Body of pancreas (tissue), 4 donors: Measurements from ENCODE around the gene CD164. TPM values are rescaled to one million over a fixed set of nuclear protein-coding genes. Genes with fewer than 3 reads are reported as not detected.

Experiments used
- ATAC-seq: fragments of 150-250 bp; one replicate; pipeline ENCODE4 v1.9.1; 2016
- DNase-seq, 4 donors: peaks; one replicate each; pipeline ENCODE4 v3.0.0-alpha.2; 2019
- H3K27ac ChIP-seq, 4 donors: fragments of 200-600 bp; sonication (generic); 1 replicate in 3 of 4; 2 replicates in 1 of 4; pipeline versions ENCODE4 v1.5.1 to v1.6.1; 2016 to 2019; ENCODE audit warnings: mild to moderate bottlenecking in 1 of 4, mixed read lengths in 1 of 4, moderate library complexity in 1 of 4
- H3K27me3 ChIP-seq, 2 donors: fragments of 200-600 bp; sonication (generic); one replicate each; pipeline ENCODE4 v1.6.0; 2016; ENCODE audit warnings: mild to moderate bottlenecking in 1 of 2
- H3K36me3 ChIP-seq, 2 donors: fragments of 200-600 bp; sonication (generic); replicated peaks in 1 of 2; 2 replicates each; pipeline ENCODE4 v1.5.1; 2016; ENCODE audit warnings: low read depth in 2 of 2; ENCODE audit not compliant: insufficient read depth in 1 of 2
- H3K4me1 ChIP-seq: fragments of 200-600 bp; sonication (generic); one replicate; pipeline ENCODE4 v1.6.0; 2016
- H3K4me3 ChIP-seq, 2 donors: fragments of 200-600 bp; sonication (generic); 1 replicate in 1 of 2; 2 replicates in 1 of 2; pipeline ENCODE4 v1.5.1; 2016 to 2019
- H3K9me3 ChIP-seq, 3 donors: fragments of 200-600 bp; sonication (generic); 1 replicate in 2 of 3; 2 replicates in 1 of 3; pipeline ENCODE4 v1.5.1; 2016
- CTCF ChIP-seq, 7 experiments: fragments of 450-650 bp in 4 of 7; fragments of 200-600 bp in 3 of 7; sonication (generic) in 3 of 7; IDR thresholded peaks; one replicate each; pipeline ENCODE4 v1.5.1; 2016 to 2019; ENCODE audit warnings: antibody characterized with exemption in 7 of 7
- POLR2A ChIP-seq, 3 donors: fragments of 450-650 bp; IDR thresholded peaks; one replicate each; pipeline ENCODE4 v1.6.1; 2016; ENCODE audit warnings: antibody characterized with exemption in 3 of 3, mild to moderate bottlenecking in 2 of 3
- WGBS, 2 donors: methylation state at CpG; one replicate each; pipeline ENCODE4 v1.1.5; 2017; 5-methylcytosine and 5-hydroxymethylcytosine counted together
- intact Hi-C: fragments of 100-400 bp; cut with DNase I; formaldehyde crosslinking; loops from one replicate; pipeline ENCODE4 v1.15.1; 2023
- total RNA-seq, 2 donors: library from RNA; depleted of rRNA; stranded (reverse); fragments of >200 nt; gene quantifications; one replicate each; pipeline ENCODE4 v1.1.0, GENCODE V29; 2016

Gene CD164
- total RNA-seq, 2 donors from 2014 or later, result 97.9 to 183 TPM

DNA sequence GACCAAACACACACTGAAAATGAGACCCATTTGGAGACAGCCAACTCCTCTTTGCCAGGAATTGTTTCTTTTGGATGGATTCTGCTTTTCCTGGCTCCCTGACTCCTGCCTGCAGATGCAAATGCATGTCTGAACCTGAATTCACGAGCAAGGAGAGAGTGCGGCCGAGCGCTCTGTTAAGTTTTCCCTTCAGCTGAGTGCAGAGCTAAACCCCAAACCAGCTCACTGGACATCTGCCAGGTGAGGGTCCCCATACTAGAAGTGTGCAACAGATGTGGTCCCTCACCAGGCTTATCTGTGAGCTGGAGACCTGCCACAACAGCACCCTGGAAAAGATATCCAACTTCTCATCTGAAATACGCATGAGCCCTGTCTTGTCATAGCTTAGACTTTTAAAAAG is 59.0 kb downstream of the CD164 start:
- DNase-seq, result no peak
- 58 to 76% methylated on average over 5 of the region's 5 CpGs for WGBS, 2 donors
- no peak for ATAC-seq
- no peak overlapping the region for H3K27ac ChIP-seq
- TF ChIP-seq POLR2A (IDR thresholded peaks at IDR 0.05) (no peak), CTCF (IDR thresholded peaks at IDR 0.05) (no peak)
- no peaks in the 10 kb centered on the region for H3K9me3 ChIP-seq
- no peaks in the 10 kb centered on the region for H3K36me3 ChIP-seq
- intact Hi-C loops, result no loop called here
- H3K27me3 ChIP-seq, result no peaks in the 10 kb centered on the region
- H3K4me3 ChIP-seq, result no peak overlapping the region
- no peaks in the 10 kb centered on the region for H3K4me1 ChIP-seq

DNA sequence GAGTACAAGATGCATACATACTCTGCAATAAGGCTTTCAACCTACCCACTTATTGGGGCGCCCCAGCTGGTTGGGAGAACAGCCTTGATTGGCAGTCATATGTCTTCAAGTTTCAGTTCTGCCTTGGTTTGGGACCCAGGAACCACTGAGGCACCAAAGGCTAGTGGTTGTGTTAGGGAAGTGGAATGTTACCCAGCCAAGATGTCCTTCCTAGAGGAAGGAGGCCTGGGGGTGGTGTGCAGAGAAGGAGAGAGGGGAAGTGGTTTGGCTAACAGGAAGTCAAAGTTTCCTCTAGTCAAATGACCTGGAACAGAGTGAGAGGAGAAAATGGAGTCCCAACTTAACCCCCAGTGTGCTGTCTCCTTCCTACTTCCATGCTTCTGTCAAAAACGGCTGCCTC is 59.4 kb downstream of the CD164 start:
- no peaks in the 10 kb centered on the region for H3K27me3 ChIP-seq
- no peaks in the 10 kb centered on the region for H3K36me3 ChIP-seq
- no peaks in the 10 kb centered on the region for H3K9me3 ChIP-seq
- no peak overlapping the region for H3K27ac ChIP-seq
- intact Hi-C loops, result no loop called here
- TF ChIP-seq CTCF (IDR thresholded peaks at IDR 0.05) (no peak), POLR2A (IDR thresholded peaks at IDR 0.05) (no peak)
- H3K4me3 ChIP-seq, result no peak overlapping the region
- ATAC-seq (no peak), DNase-seq (peak in 1 of 4 donors; percentile 63)
- WGBS, 2 donors, result 79 to 86% methylated on average over 2 of the region's 2 CpGs
- no peaks in the 10 kb centered on the region for H3K4me1 ChIP-seq

DNA sequence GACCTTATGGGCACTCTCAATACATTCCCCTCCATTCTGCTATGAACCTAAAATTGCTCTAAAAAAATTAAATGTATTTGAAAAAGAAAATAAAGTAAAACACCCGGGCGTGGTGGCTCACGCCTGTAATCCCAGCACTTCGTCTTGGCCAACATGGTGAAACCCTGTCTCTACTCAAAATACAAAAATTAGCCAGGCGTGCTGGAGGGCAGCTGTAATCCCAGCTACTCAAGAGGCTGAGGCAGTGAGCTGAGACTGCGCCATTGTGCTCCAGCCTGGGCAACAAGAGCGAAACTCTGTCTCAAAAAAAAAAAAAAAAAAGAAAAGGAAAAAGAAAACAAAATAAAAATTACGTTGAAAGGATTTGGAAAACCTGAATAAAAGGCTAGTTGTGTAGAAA is 60.5 kb downstream of the CD164 start:
- TF ChIP-seq POLR2A (IDR thresholded peaks at IDR 0.05) (no peak), CTCF (IDR thresholded peaks at IDR 0.05) (no peak)
- Histone ChIP-seq H3K27ac (no peak overlapping the region), H3K4me3 (no peak overlapping the region), H3K36me3 (no peaks in the 10 kb centered on the region), H3K9me3 (no peaks in the 10 kb centered on the region), H3K27me3 (no peaks in the 10 kb centered on the region), H3K4me1 (no peaks in the 10 kb centered on the region)
- ATAC-seq (no peak), DNase-seq (no peak)
- WGBS, 2 donors, result 83 to 86% methylated on average over 8 of the region's 8 CpGs
- intact Hi-C loops, result no loop called here

DNA sequence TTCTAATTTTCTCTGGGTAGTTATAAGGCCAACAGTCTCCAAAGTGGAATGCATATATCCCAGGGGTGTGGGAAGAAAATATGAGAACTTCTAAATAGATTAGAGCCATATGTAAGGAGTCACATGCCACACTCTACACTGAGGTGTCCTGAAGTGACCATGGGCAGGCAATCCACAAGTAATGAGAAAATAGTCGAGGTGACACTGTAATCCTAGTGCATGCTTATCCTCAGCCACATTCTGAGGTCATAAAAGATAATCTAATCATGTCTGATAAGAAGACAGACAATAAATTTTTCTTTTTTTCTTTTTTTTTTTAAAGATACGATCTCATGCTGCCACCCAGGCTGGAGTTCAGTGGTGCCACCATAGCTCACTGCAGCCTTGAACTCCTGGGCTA is 62.2 kb downstream of the CD164 start:
- TF ChIP-seq CTCF (IDR thresholded peaks at IDR 0.05), result no peak
- TF ChIP-seq POLR2A (IDR thresholded peaks at IDR 0.05), result no peak
- no peak overlapping the region for H3K27ac ChIP-seq

GRCh38 chr6:109318328-109318876 is 63.9 kb downstream of the CD164 start:
- peak; percentile 64 for ATAC-seq

More for the DNA sequence above, 62.2 kb downstream of the CD164 start:
- intact Hi-C loops, result no loop called here
- Histone ChIP-seq H3K4me1 (no peaks in the 10 kb centered on the region), H3K36me3 (no peaks in the 10 kb centered on the region), H3K4me3 (no peak overlapping the region), H3K9me3 (no peaks in the 10 kb centered on the region), H3K27me3 (no peaks in the 10 kb centered on the region)
- 58 to 67% methylated on average over 2 of the region's 2 CpGs for WGBS, 2 donors
- no peak for ATAC-seq
- no peak for DNase-seq

More at GRCh38 chr6:109318328-109318876, 63.9 kb downstream of the CD164 start:
- TF ChIP-seq POLR2A (IDR thresholded peaks at IDR 0.05) (no peak), CTCF (IDR thresholded peaks at IDR 0.05) (no peak)
- H3K27ac ChIP-seq, result peak overlapping the region in 1 of 4 donors; percentile 6
- WGBS, 2 donors, result 45 to 48% methylated on average over 9 to 11 of the region's 11 CpGs
- DNase-seq, result peak in 3 of 4 donors; percentile 14 to 43 (median 40)
- intact Hi-C loops, result no loop called here
- H3K36me3 ChIP-seq, result no peaks in the 10 kb centered on the region
- no peaks in the 10 kb centered on the region for H3K4me1 ChIP-seq
- no peak overlapping the region for H3K4me3 ChIP-seq
- H3K27me3 ChIP-seq, result no peaks in the 10 kb centered on the region
- no peaks in the 10 kb centered on the region for H3K9me3 ChIP-seq
